ENCODE results near the gene CACNA1H. TPM values are rescaled to one million over a fixed set of nuclear protein-coding genes. Genes with fewer than 3 reads are reported as not detected.
"Not testable (repeated sequence)": the region's sequence is repeated elsewhere in the genome, so short reads cannot be mapped to it uniquely, and the experiment has no call there.

The CACNA1H gene
- polyA plus RNA-seq, 1 experiment, result 1.5 TPM

DNA sequence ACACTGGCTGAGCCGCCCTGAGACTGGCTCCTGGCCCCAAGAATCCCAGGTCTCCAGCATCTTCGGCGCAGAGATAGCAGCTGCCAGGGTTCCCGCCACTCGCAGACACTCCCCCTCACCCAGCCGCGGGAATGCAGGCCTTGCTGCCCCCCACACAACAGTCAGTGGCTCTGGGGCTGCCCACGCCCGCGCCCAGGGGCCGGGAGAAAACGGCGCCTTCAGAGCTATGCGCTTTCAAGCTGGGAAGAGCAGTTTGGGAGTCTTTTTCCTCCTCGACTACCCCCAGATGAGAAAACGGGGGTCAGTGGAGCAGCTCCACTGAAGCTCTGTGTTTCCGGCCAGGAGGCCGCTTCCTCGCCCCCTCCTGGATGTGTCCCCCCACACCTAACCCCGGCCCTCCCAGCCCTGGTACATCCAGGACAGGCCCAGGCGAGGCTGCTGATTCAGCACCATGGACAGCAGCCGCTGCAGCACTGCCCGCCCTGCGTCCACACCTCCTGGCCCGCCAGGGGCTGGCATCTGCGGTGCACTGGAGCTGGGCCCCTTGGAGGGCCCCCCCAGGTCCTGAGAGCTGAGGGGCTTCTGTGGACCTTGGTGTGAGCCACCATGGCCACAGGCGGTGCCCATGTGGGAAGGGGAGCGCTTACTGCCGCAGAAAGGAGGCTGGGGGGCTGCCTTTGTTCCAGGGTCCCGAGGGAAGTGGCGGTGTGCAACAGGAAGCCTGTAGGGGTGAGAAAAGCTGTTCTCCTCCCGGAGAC is 35.7 kb downstream of the CACNA1H start:
- ChIA-PET POLR2A (no interaction called here), CTCF (interaction anchor here (1.2 kb wide), 1 partner anchor 176 kb away, joined by 4 read pairs; no protein-coding TSS in a partner anchor)
- no peak overlapping the region for H3K27ac ChIP-seq (ENCODE audit: low read depth, low read length)
- DNase-seq (ENCODE audit: low read depth, low spot score), result no peak
- no peaks in the 10 kb centered on the region for H3K27me3 ChIP-seq (ENCODE audit: control insufficient read depth, insufficient read depth, low read length)
- H3K9me3 ChIP-seq (ENCODE audit: control insufficient read depth, insufficient read depth, low read length), result peaks cover 28% of the 10 kb centered on the region
- no peak overlapping the region for H3K4me3 ChIP-seq (ENCODE audit: low read depth, low read length)
- TF ChIP-seq, protein P1, sequence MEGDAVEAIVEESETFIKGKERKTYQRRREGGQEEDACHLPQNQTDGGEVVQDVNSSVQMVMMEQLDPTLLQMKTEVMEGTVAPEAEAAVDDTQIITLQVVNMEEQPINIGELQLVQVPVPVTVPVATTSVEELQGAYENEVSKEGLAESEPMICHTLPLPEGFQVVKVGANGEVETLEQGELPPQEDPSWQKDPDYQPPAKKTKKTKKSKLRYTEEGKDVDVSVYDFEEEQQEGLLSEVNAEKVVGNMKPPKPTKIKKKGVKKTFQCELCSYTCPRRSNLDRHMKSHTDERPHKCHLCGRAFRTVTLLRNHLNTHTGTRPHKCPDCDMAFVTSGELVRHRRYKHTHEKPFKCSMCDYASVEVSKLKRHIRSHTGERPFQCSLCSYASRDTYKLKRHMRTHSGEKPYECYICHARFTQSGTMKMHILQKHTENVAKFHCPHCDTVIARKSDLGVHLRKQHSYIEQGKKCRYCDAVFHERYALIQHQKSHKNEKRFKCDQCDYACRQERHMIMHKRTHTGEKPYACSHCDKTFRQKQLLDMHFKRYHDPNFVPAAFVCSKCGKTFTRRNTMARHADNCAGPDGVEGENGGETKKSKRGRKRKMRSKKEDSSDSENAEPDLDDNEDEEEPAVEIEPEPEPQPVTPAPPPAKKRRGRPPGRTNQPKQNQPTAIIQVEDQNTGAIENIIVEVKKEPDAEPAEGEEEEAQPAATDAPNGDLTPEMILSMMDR (IDR thresholded peaks at IDR 0.05; ENCODE audit: low read depth, low read length), result no peak

DNA sequence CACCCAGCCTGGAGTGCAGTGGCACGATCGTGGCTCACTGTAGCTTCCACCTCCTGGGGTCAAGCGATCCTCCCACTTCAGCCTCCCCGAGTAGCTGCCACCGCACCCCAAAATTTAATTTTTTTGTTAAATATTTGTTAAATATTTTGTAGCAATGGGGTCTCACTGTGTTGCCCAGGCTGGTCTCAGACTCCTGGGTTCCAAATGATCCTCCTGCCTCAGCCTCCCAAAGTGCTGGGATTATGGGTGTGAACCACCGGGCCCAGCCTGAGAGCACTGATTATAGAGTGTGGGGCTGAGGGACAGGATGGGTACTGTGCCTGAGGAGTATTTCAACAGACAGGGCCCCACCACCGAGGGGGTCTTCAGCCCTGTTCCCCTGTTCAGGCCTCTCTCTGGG is 36.5 kb downstream of the CACNA1H start:
- Histone ChIP-seq H3K9me3 (ENCODE audit: control insufficient read depth, insufficient read depth, low read length) (peaks cover 25% of the 10 kb centered on the region), H3K27me3 (ENCODE audit: control insufficient read depth, insufficient read depth, low read length) (no peaks in the 10 kb centered on the region), H3K27ac (ENCODE audit: low read depth, low read length) (no peak overlapping the region), H3K4me3 (ENCODE audit: low read depth, low read length) (no peak overlapping the region)
- TF ChIP-seq, protein P1 (IDR thresholded peaks at IDR 0.05; ENCODE audit: low read depth, low read length), result no peak
- CTCF ChIA-PET, result interaction anchor here (1.2 kb wide), 1 partner anchor 175 kb away, joined by 4 read pairs; no protein-coding TSS in a partner anchor
- POLR2A ChIA-PET, result no interaction called here
- DNase-seq (ENCODE audit: low read depth, low spot score), result no peak

DNA sequence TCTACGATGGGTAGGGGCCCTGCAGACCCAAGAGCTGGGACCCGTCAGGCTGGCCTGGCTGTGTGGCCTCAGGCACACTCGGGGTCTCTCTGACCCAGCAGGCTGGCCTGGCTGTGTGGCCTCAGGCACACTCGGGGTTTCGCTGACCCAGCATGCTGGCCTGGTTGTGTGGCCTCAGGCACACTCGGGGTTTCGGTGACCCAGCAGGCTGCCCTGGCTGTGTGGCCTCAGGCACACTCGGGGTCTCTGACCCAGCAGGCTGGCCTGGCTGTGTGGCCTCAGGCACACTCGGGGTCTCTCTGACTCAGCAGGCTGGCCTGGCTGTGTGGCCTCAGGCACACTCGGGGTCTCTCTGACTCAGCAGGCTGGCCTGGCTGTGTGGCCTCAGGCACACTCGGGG is 37.9 kb downstream of the CACNA1H start:
- DNase-seq (ENCODE audit: low read depth, low spot score); CTCF ChIA-PET: not testable (repeated sequence)
- POLR2A ChIA-PET, result interaction anchor here (0.6 kb wide), 1 partner anchor 490 kb away, joined by 3 read pairs; no protein-coding TSS in a partner anchor

DNA sequence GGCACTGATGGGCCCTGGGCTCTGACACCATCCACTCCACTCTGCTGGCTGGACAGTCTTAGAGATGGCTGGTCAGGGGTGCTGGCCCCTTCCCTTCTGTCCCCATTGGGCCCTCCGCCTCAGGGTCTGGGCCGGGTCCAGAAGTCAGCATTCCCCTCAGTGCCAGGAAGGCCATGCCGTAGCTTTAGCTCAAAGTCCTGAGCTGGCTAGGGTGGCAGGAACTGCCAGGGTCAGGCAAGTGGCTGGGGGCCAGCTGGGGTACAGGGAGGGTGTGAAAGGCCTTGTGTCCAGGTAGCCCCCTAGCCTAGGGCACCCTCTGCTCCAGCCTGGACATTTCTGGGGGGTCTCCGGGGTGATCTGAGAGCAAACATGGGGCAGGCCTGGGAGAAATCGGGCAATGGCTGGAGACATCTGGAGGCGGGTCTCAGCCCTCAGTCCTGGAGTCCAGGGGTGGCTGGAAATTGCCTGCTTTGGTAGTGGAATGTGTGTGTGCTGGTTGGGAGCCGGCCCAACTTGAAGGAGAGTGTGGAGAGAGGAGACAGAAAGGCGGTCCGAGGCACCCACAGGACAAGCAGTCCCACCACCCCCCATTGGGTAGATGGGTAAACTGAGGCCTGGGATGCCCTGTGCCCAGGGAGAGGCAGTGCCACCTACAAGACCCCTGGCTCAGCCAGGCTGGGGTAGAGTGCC is 39.6 kb downstream of the CACNA1H start:
- no peaks in the 10 kb centered on the region for H3K27me3 ChIP-seq (ENCODE audit: control insufficient read depth, insufficient read depth, low read length)
- CTCF ChIA-PET, result interaction anchor here (3.0 kb wide), 1 partner anchor 86 kb away, joined by 13 read pairs; no protein-coding TSS in a partner anchor

More for the DNA sequence above, 37.9 kb downstream of the CACNA1H start:
- not testable (repeated sequence) for H3K27me3 ChIP-seq (ENCODE audit: control insufficient read depth, insufficient read depth, low read length); H3K4me3 ChIP-seq (ENCODE audit: low read depth, low read length); H3K27ac ChIP-seq (ENCODE audit: low read depth, low read length)
- H3K9me3 ChIP-seq (ENCODE audit: control insufficient read depth, insufficient read depth, low read length), result peaks cover 15% of the 10 kb centered on the region; the same call in 1 of the 2 replicates

DNA sequence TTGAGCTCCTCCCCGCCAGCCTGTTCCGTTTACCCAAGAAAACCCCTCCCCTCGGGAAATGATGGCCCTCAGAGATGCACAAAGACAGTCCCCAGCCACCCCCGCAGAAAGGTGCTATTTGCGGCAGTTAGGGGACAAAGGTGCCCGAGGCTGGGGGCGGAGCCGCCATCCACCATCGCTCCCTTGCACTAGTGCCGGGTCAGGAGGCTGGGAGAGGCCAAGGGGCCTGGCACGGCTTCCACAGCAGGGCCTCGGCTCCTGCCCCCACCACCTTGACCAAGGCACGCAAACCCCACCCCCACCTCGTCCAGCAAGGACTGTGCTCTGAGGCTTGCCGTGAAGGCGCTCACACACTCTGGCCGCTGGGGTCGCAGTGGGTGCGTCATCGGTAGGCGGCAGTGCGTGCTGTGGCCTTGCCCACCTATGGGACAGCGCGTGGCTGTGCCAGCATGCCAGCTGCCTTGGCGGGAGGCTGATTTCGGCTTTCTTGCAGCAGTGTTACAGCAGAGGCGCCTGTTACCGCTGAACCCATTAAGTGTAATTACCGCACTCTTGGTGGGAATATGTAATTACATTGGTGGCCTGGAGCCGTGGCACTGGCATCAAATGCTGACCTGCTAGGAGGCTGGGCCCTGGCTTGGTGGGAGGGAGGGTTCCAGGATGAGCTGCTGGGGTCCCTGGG is 40.4 kb downstream of the CACNA1H start:
- no peak for DNase-seq (ENCODE audit: low read depth, low spot score)
- TF ChIP-seq, protein P1 (IDR thresholded peaks at IDR 0.05; ENCODE audit: low read depth, low read length), result no peak
- Histone ChIP-seq H3K27ac (ENCODE audit: low read depth, low read length) (no peak overlapping the region), H3K27me3 (ENCODE audit: control insufficient read depth, insufficient read depth, low read length) (no peaks in the 10 kb centered on the region), H3K4me3 (ENCODE audit: low read depth, low read length) (no peak overlapping the region), H3K9me3 (ENCODE audit: control insufficient read depth, insufficient read depth, low read length) (peaks cover 5% of the 10 kb centered on the region; the same call in 1 of the 2 replicates)
- ChIA-PET POLR2A (no interaction called here), CTCF (interaction anchor here (1.3 to 3.0 kb wide), 2 partner anchors 86 to 90 kb away, joined by 5 to 13 read pairs; no protein-coding TSS in a partner anchor)

More for the DNA sequence above, 39.6 kb downstream of the CACNA1H start:
- no peak overlapping the region for H3K27ac ChIP-seq (ENCODE audit: low read depth, low read length)
- POLR2A ChIA-PET, result interaction anchor here (0.6 kb wide), 1 partner anchor 772 kb away, joined by 3 read pairs; the partner anchor contains the start of gene RPS2
- H3K9me3 ChIP-seq (ENCODE audit: control insufficient read depth, insufficient read depth, low read length), result peaks cover 6% of the 10 kb centered on the region; the same call in 1 of the 2 replicates
- DNase-seq (ENCODE audit: low read depth, low spot score), result no peak
- no peak overlapping the region for H3K4me3 ChIP-seq (ENCODE audit: low read depth, low read length)
- TF ChIP-seq, protein P1 (IDR thresholded peaks at IDR 0.05; ENCODE audit: low read depth, low read length), result no peak

All from AG04450 (cell line).